NCI-H128 (cell line): ENCODE results near the gene ARHGAP22.

Source experiments
- DNase-seq: peaks from one replicate; lab custom pipeline; 2025; ENCODE audit not compliant: unreplicated experiment; lab: John Stamatoyannopoulos, UW

Gene ARHGAP22

GRCh38 chr10:48481385-48481784 is 123.5 kb downstream of the ARHGAP22 start:
- no peak for DNase-seq

- DNase-seq: no peak
Measured at GRCh38 chr10:48480397-48481374, 124.2 kb downstream of the ARHGAP22 start.

DNA sequence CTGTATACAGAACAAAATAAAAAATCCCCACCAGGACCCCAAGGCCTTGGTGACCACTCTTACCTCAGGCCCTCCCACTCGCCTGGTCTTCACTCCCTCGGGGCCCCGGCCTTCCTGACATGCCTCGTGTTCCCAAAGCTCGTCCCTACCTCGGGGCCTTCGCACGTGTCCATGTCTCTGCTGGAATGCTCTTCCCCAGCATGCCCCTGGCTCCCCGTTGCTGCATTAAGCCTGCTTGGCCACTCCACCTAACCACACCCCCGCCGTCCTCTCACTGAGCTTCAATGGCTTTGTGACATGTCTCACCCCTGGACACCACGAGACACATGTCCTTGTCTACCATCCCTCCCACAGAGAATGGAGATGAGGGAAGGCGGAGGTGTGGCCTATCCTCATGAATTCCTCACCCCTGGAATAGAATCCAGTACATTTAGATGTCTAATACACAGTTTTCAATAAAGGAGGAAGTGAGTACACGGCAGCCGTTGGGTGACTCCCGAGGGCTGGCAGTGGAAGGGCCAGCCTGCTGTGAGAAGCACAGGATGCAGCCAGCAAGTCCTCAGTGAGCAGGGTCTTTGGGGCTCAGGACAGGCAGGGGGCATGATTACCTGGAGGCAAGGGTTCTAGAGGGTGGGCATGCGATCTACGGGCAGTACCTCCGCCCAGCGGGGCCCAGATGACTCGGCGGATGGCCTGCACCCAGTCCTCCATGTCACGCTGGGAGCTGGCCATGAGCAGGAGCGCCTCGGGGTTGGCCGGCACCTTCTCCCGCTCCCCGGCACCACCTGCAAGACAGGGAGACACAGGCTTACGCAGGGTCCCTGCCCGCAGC is 125.7 kb downstream of the ARHGAP22 start:
- no peak for DNase-seq

- DNase-seq: no peak
Measured at GRCh38 chr10:48478469-48478868, 126.4 kb downstream of the ARHGAP22 start.

- DNase-seq: no peak
Measured at GRCh38 chr10:48477616-48478015, 127.3 kb downstream of the ARHGAP22 start.

DNA sequence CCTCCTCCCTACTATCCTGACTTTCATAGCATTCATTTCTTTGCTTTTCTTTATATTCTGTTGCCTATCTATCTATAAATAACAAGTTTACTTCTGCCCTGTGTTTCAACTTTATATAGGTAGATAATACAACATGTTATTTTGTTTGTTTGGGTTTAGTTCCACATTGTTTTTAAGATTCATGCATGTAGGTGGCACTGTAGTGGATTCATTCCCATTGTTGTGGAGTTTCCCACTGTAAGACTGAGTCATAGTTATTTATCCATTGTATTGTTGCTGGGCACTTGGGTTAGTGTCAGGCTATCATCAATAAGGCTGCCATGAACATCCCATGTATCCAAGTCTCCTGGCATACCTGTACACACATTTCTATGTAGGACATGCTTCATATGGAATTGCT is 127.7 kb downstream of the ARHGAP22 start:
- no peak for DNase-seq

- no peak for DNase-seq
Measured at GRCh38 chr10:48476279-48476982, 128.4 kb downstream of the ARHGAP22 start.

DNA sequence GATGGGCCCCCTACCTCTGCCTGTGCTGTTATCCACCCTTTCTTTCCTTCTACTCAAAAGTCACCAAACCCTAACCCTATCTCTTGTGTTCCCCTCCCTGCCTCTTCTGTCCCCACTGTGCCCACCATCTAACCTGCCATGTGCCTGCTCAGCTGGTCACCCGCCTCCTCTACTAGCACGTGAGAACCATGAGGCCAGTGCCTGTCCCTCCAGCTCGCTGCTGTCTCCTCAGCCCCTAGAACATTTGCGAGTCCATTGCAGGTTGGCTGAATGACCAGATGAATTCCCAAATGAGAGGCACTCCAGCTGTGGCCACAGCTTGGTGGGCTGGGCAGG is 129.0 kb downstream of the ARHGAP22 start:
- no peak for DNase-seq

DNA sequence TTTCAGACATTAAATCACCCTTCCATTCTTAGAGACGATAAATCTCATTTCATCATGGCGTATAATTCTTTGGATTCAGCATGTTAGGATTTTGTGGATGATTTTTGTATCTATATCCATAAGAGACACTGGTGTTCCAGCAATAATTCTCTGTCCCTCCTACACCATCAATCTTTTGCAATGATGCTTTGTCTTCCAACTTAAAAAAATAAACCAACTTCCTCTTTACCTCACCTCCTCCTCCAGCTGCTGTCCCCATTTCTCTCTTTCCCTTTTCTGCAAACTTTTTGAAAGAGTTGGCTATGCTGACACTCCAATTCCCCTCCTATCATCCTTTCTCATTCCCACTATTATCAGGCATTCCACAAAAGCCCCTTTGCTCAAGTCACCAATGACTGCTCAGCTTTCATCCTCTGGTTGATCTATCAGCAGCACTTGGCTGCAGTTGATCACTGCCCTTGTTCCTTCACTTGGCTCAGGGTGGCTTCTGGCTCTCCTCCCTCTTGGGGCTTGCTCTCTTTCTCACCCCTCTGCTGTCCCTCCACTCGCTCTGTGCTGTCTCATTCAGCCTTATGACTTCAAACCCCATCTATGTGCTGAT is 130.0 kb downstream of the ARHGAP22 start:
- DNase-seq: no peak

GRCh38 chr10:48473704-48474103 is 131.2 kb downstream of the ARHGAP22 start:
- no peak for DNase-seq

DNA sequence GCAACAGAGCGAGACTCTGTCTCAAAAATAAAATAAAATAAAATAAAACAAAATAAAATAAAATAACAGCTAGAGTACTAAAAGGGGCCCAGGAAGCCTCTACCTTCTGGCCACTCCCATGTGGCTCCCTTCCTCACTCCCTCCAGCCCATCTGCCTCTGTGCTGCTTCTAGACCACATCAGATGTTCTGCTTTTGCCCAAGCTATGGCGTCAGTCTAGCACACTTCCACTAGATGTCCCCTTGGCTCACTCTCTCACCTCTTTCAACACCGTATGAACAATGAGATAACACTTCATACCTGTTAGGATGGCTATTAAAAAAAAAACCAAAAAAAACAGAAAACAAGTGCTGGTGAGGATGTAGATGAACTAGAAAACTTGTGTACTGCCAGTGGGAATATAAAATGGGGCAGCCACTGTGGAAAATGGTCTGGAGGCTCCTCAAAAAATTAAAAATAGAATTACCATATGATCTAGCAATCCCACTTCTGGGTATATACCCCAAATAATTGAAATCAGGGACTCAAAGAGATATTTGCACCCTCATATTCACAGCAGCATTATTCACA is 132.3 kb downstream of the ARHGAP22 start:
- DNase-seq: no peak

GRCh38 chr10:48470893-48471805 is 133.7 kb downstream of the ARHGAP22 start:
- no peak for DNase-seq

DNA sequence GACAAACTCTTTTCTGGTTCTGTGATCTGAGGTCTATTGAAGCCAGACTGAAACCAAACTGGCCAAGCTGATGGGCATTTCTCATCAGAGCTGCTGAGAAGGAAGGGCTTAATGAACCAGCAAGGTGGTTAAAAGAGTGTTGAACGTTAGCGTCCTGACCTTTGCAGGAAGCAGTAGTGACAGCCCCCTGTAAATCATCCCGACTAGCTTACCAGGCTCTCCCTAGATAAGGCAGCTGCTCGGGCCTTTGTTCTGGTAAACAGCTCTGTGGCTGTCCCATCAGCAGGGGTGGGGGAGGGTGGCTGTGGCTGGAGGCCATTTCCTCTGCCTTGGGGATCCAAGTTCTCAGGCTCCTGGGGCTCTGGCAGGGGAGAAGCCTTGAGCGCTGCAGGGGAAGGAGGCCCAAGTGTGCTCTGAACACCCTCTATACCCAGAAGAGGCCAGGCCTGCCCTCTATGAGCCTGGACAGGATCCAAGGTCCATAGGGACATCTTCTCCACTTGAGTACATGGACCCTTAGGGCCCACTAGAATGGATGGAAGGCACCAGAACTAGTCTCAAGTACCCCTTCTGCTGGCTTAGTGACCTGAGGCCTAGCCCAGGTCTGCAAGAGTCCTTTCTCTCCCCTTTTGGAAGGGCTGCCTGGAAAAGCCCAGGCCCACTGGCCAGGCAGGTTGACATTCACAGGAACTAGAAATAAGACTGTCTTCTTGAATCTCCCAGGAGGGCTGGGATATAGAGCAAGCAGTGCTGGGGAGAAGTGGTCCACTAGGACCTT is 134.6 kb downstream of the ARHGAP22 start:
- no peak for DNase-seq

GRCh38 chr10:48469516-48470020 is 135.3 kb downstream of the ARHGAP22 start:
- DNase-seq: no peak

DNA sequence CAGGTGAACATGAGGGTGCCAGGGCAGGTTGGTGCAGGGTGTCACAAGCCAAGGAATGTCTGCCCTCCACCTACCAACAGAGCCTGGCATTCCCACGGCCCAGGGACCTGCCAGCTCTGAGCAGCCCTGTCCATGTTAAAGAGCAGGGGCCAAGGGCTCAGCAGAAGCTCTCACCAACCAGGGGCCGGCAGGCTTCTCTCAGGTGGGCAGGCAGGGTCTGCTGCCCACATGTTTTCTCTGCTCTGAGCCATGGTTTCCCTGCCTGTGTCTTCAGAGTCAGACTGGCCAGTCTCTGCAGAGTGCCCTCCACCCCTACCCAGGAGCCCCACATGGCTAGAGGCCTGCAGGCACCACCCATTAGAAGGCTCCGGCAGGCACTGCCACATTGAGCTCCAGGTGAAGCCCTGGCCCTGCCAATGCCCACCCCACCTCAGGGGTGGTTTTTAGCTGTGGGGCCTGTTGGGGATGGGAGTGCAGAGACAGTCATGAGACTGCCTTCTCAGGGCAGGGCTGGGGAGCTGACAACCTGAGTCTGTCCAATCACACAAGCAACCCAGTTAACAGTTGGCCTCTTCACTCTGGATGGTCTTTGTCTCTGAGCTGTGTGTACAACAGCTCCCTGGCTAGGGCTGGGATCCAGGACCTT is 135.9 kb downstream of the ARHGAP22 start:
- no peak for DNase-seq

- no peak for DNase-seq
Measured at GRCh38 chr10:48468130-48468790, 136.6 kb downstream of the ARHGAP22 start.

GRCh38 chr10:48467669-48468068 is 137.2 kb downstream of the ARHGAP22 start:
- DNase-seq: no peak
